Stomach (tissue), 9 donors: ENCODE measurements around the gene KIF18A. TPM values are rescaled to one million over a fixed set of nuclear protein-coding genes. Genes with fewer than 3 reads are reported as not detected.

ENCODE experiments used
- DNase-seq, 2 donors: peaks; one replicate each; pipeline versions ENCODE4 v3.0.0 to v3.0.0-alpha.2; 2013 to 2019
- H3K27ac ChIP-seq, 5 donors: fragments of 200-600 bp in 4 of 5; sonication (generic) in 4 of 5; one replicate each; pipeline ENCODE4 v1.5.1; 2013 to 2019; ENCODE audit warnings: mild to moderate bottlenecking in 1 of 5, moderate library complexity in 1 of 5
- H3K27me3 ChIP-seq, 3 donors: fragments of 200-600 bp; sonication (generic); one replicate each; pipeline ENCODE4 v1.5.1; 2017 to 2019; ENCODE audit warnings: mixed run types in 1 of 3
- H3K36me3 ChIP-seq, 4 donors: fragments of 200-600 bp; sonication (generic); 1 replicate in 3 of 4; 2 replicates in 1 of 4; pipeline ENCODE4 v1.5.1; 2016 to 2019
- H3K4me1 ChIP-seq, 4 donors: fragments of 200-600 bp; sonication (generic); one replicate each; pipeline ENCODE4 v1.5.1; 2016 to 2019
- H3K4me3 ChIP-seq, 4 donors: fragments of 200-600 bp; sonication (generic) in 3 of 4; one replicate each; pipeline ENCODE4 v1.5.1; 2016 to 2019; ENCODE audit warnings: mild to moderate bottlenecking in 1 of 4
- H3K9me3 ChIP-seq, 4 donors: fragments of 200-600 bp; sonication (generic); one replicate each; pipeline ENCODE4 v1.5.1; 2016 to 2019
- CTCF ChIP-seq, 7 experiments: fragments of 450-650 bp in 4 of 7; fragments of 200-600 bp in 3 of 7; sonication (generic) in 3 of 7; IDR thresholded peaks; one replicate each; pipeline ENCODE4 v1.5.1; 2016 to 2019; ENCODE audit warnings: antibody characterized with exemption in 7 of 7, control low read depth in 2 of 7, mild to moderate bottlenecking in 1 of 7
- EP300 ChIP-seq: sonication (generic); formaldehyde crosslinking; IDR thresholded peaks from one replicate; pipeline ENCODE4 v1.6.1; 2017; ENCODE audit warnings: antibody characterized with exemption
- POLR2A ChIP-seq, 4 donors: fragments of 450-650 bp; IDR thresholded peaks; one replicate each; pipeline ENCODE4 v1.6.1; 2016; ENCODE audit warnings: antibody characterized with exemption in 4 of 4, control low read depth in 2 of 4, mild to moderate bottlenecking in 1 of 4, moderate library complexity in 1 of 4
- POLR2AphosphoS5 ChIP-seq, 3 donors: sonication (generic); formaldehyde crosslinking; IDR thresholded peaks; one replicate each; pipeline ENCODE4 v1.6.1; 2016; ENCODE audit warnings: antibody characterized with exemption in 3 of 3
- WGBS, 5 donors: extraction: QIAGEN DNeasy Blood & Tissue Kit in 3 of 5; methylation state at CpG; one replicate each; pipeline versions ENCODE4 v1.1.5 to v1.1.7; 2013 to 2018; 5-methylcytosine and 5-hydroxymethylcytosine counted together
- intact Hi-C: fragments of 100-400 bp; cut with DNase I; formaldehyde crosslinking; loops from one replicate; pipeline ENCODE4 v1.15.1; 2023; ENCODE audit warnings: low total_unique reads
- polyA plus RNA-seq, 3 donors: library from polyadenylated mRNA; stranded (reverse); fragments of 200-250 nt; gene quantifications; one replicate each; pipeline ENCODE4 v1.2.3, GENCODE V29; 2013
- total RNA-seq, 5 donors: library from RNA; depleted of rRNA; stranded (reverse); fragments of >200 nt; gene quantifications; one replicate each; pipeline versions ENCODE4 v1.1.0 to v1.2.3, GENCODE V29; 2014 to 2016
- donor health status: healthy with polysubstance abuse.
- donor health status: Bipolar disorder and iron deficiency.
- donor health status: healthy.

KIF18A gene
- total and polyA plus RNA-seq, 8 donors: 0.29 to 3.7 (median 1.1) TPM

DNA sequence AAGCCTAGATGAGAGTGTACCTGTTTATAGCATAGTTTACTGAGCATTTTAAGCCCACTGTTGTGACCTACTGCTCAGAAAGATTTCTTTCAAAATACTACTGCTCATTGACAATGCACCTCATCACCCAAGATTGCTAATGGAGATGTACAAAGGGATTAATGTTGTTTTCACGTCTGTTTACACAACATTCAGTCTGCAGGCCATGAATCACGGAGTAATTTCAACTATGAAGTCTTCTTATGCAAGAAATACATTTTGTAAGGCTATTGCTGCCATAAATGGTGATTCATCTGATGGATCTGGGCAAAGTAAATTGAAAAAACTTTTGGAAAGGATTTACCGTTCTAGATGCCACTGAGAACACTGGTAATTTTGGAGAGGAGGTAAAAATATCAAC, 112.9 kb downstream of the KIF18A start:
- H3K27ac ChIP-seq: no peak overlapping the region
- no peaks in the 10 kb centered on the region for H3K4me1 ChIP-seq
- H3K4me3 ChIP-seq: no peak overlapping the region
- 72 to 86% (median 78%) methylated on average over 3 of the region's 3 CpGs for WGBS, 5 donors
- H3K27me3 ChIP-seq: no peaks in the 10 kb centered on the region
- TF ChIP-seq POLR2AphosphoS5 (IDR thresholded peaks at IDR 0.05) (no peak), CTCF (IDR thresholded peaks at IDR 0.05) (no peak), POLR2A (IDR thresholded peaks at IDR 0.05) (no peak), EP300 (no peak)
- no peaks in the 10 kb centered on the region for H3K36me3 ChIP-seq
- intact Hi-C loops: no loop called here
- H3K9me3 ChIP-seq: peaks cover 0 to 7% (median 0%) of the 10 kb centered on the region in 4 donors
- no peak for DNase-seq

GRCh38 chr11:27991736-27992135, 116.2 kb downstream of the KIF18A start:
- no peaks in the 10 kb centered on the region for H3K9me3 ChIP-seq
- DNase-seq: no peak
- H3K27ac ChIP-seq: no peak overlapping the region
- WGBS, 5 donors: 75 to 81% (median 78%) methylated on average over 1 of the region's 1 CpG
- H3K4me3 ChIP-seq: no peak overlapping the region
- H3K27me3 ChIP-seq: no peaks in the 10 kb centered on the region
- intact Hi-C loops: no loop called here
- no peaks in the 10 kb centered on the region for H3K36me3 ChIP-seq
- no peaks in the 10 kb centered on the region for H3K4me1 ChIP-seq
- no peak for TF ChIP-seq POLR2A (IDR thresholded peaks at IDR 0.05)
- no peak for TF ChIP-seq CTCF (IDR thresholded peaks at IDR 0.05)
- no peak for TF ChIP-seq POLR2AphosphoS5 (IDR thresholded peaks at IDR 0.05)
- no peak for TF ChIP-seq EP300

DNA sequence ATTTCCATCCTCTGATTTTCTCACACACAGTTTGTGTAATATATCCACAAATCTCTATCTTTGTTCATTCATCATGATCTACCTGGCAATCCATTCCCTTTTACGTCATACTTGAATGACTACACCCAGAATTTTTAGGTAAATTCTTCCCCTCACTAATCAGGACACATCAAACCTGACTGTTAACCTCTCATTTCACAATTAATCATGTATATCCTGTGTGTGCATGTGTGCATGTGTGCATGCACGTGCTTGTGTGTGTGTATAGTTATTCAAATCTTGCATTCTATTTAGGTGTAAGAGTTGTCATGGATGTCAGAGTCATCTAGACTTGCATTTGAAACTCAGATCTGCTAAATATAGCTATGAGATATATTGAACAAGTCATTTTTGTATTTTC, 130.4 kb downstream of the KIF18A start:
- H3K36me3 ChIP-seq: no peaks in the 10 kb centered on the region
- 76 to 89% (median 84%) methylated on average over 2 of the region's 2 CpGs for WGBS, 5 donors
- TF ChIP-seq POLR2AphosphoS5 (IDR thresholded peaks at IDR 0.05) (no peak), POLR2A (IDR thresholded peaks at IDR 0.05) (no peak), CTCF (IDR thresholded peaks at IDR 0.05) (no peak), EP300 (no peak)
- no peak overlapping the region for H3K4me3 ChIP-seq
- H3K4me1 ChIP-seq: no peaks in the 10 kb centered on the region
- no peak overlapping the region for H3K27ac ChIP-seq
- DNase-seq: no peak
- intact Hi-C loops: no loop called here
- no peaks in the 10 kb centered on the region for H3K9me3 ChIP-seq
- H3K27me3 ChIP-seq: no peaks in the 10 kb centered on the region

DNA sequence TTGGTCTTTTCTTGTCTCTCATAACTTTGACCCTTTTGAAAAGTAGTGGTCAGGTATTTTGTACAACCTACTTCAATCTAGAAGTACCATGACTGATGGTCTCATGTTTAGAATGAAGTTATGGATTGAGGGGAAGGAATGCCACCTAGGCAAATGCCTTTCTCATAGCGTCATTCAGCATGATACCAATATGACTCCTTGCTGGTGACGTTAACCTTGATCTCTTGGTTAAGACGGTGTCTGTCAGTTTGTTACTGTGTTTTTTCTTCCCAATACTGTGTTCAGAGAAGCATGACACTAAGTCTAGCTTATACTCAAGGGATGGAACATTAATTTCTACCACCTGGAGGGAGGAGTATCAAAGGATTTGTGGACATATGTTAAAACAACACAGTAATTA, 130.9 kb downstream of the KIF18A start:
- Histone ChIP-seq H3K4me3 (no peak overlapping the region), H3K4me1 (no peaks in the 10 kb centered on the region), H3K27ac (no peak overlapping the region), H3K27me3 (no peaks in the 10 kb centered on the region), H3K36me3 (no peaks in the 10 kb centered on the region), H3K9me3 (no peaks in the 10 kb centered on the region)
- no peak for DNase-seq
- WGBS, 5 donors: 83 to 91% (median 88%) methylated on average over 3 of the region's 3 CpGs
- intact Hi-C loops: no loop called here
- TF ChIP-seq EP300 (no peak), CTCF (IDR thresholded peaks at IDR 0.05) (no peak), POLR2A (IDR thresholded peaks at IDR 0.05) (no peak), POLR2AphosphoS5 (IDR thresholded peaks at IDR 0.05) (no peak)
